GM21723 (cell line): Measurements from ENCODE around the gene MEIS2.

Experiments
- ATAC-seq: cut with Tn5 transposase; IDR thresholded peaks from one replicate; pipeline ENCODE4 v1.9.1; 2021; ENCODE audit warnings: mild to moderate bottlenecking, moderate library complexity; ENCODE audit not compliant: unreplicated experiment

The MEIS2 gene

DNA sequence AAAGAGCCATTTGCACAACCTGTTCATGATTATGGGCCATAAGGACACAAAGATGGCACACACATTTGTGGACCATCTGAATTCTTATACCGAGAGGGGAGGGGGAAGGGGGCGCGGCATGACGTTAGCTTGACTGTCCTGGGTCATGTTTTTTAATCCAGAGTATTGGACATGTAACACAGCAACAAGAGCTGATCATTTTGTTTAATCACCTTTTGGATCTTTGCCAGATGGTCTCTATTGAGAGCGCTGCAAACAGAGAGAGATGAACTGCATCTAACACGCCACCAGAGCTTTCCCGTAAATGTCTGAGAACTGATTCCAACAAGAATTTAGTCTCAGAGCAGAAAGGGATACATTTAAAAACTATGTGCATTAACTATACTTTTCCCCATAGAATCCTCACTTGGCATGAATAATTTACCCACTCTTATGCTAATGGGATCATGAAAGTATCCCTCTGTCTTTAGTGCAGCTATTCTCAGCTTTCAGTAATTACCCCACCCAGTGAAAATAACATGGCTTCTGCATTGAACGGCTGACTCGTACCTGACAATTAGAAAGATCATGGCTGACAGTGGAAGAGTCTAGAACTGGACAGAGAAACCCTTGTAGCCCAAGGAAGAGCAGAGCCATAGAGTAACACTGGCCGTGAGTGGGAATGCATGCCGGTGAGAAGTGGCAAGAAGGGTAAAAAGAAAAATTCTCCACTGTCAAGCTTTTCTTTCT is 22.6 kb downstream of the MEIS2 start:
- ATAC-seq = no peak

DNA sequence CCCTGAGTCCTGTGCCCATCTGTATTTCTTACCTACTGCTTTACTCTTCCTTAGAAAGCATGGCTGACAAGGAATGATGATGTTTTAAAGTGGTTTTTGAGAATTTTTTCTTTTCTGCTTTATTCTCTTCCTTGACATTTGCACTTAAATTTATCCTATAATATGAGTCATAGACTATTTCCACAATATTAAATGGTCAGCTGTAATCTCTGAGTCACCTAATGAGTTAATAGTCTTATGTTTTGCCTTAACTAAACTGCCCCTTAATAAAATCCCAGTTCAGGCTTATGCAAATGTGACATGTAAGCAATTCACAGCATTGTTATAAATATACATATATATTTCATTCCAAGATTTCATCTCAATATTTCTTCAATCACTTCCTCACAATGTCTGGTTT is 23.8 kb downstream of the MEIS2 start:
- no peak for ATAC-seq

GRCh38 chr15:37075777-37076176 is 24.6 kb downstream of the MEIS2 start:
- no peak for ATAC-seq

GRCh38 chr15:37072181-37072580 is 28.2 kb downstream of the MEIS2 start:
- no peak for ATAC-seq

GRCh38 chr15:37071134-37071533 is 29.2 kb downstream of the MEIS2 start:
- ATAC-seq = no peak

GRCh38 chr15:37070686-37071085 is 29.7 kb downstream of the MEIS2 start:
- no peak for ATAC-seq

- ATAC-seq = no peak
These were observed 38.4 kb downstream of the MEIS2 start for GRCh38 chr15:37061996-37062395.

DNA sequence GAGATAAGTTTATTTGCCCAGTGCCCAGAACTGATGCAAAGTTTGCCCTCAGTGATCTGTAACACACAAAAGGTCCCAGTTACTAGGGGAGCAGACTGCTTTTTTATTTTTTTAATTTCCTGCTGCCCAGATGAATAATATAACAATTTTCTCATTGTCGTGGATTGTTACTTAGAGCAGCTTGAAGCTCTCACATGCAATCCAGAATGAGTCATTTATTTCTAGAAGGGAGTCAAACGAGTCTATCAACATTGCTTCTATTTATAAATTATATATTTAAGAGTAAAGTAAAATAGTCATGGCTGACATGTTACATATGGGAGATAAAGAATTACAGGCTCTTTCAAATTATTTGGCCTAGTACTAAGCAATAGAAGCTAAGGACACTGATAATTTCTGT is 41.3 kb downstream of the MEIS2 start:
- ATAC-seq = no peak

GRCh38 chr15:37058316-37058985 is 41.9 kb downstream of the MEIS2 start:
- ATAC-seq = no peak

GRCh38 chr15:37057831-37058230 is 42.5 kb downstream of the MEIS2 start:
- ATAC-seq = no peak

DNA sequence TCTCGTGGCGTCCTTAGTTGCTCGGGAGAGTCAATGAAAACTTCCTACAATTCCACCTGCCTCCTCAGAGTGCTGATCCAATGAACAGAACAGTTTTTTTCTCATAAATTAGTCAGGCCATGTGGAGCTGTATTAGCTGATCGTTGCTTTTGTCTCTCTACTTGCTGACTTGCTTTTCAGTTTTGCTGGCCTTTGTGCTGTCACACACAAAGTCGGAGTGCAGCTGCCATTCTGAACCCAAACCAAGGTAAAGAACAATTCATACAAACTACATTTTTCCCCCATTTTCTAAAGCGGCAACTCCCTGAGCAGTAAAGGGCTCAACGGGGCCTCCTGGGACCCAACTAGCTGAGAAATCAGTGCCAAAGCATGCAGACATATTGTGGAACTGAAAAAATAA is 43.1 kb downstream of the MEIS2 start:
- no peak for ATAC-seq

DNA sequence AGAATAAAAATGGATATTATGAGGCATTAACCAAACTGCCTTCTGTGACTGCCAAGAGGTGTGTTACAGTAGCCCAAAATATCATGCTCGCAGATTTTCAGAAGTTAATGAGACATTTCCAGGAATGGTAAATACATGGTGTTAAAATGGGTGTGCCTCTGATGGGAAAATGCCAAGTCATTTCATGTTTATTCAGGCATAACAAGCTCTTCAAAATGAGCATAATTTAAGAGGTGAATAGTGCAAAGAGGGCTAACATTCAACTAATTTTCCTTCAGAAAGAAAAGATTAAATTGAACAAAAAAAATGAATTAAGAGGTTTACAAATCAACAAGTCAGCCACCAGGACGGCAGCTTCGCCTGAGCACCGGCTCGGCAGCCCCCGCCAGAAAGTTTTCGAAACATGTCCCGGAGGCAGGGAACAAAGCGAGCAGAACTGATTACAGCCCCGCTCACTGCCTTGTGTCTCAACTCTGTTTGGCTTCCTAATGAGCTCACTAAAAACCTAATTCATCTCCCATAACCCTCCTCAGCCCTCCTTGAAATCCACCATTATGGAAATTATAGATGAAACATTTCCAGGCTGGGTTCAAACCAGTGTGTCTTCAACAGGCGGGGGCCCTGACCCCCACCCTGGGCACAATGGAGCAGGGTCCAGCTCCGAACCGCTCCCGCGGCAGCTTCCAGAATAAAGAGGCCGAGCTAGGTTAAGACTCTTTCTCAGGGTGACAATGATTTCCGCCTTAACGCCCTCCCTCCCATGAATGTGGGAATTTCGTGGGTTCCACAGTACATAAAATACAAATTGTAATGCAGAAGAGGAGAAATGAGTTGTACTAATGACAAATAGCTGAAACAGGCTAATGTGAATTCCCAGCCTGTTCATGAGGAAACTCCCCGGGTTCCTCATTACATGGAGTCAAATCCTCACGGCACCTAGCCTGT is 43.9 kb downstream of the MEIS2 start:
- no peak for ATAC-seq

GRCh38 chr15:37055481-37055880 is 44.9 kb downstream of the MEIS2 start:
- no peak for ATAC-seq

- ATAC-seq = no peak
These were observed 46.0 kb downstream of the MEIS2 start for GRCh38 chr15:37054336-37054735.

GRCh38 chr15:37053166-37053565 is 47.2 kb downstream of the MEIS2 start:
- ATAC-seq = no peak

GRCh38 chr15:37050345-37050744 is 50.0 kb downstream of the MEIS2 start:
- no peak for ATAC-seq

GRCh38 chr15:37046876-37047614 is 53.3 kb downstream of the MEIS2 start:
- no peak for ATAC-seq

DNA sequence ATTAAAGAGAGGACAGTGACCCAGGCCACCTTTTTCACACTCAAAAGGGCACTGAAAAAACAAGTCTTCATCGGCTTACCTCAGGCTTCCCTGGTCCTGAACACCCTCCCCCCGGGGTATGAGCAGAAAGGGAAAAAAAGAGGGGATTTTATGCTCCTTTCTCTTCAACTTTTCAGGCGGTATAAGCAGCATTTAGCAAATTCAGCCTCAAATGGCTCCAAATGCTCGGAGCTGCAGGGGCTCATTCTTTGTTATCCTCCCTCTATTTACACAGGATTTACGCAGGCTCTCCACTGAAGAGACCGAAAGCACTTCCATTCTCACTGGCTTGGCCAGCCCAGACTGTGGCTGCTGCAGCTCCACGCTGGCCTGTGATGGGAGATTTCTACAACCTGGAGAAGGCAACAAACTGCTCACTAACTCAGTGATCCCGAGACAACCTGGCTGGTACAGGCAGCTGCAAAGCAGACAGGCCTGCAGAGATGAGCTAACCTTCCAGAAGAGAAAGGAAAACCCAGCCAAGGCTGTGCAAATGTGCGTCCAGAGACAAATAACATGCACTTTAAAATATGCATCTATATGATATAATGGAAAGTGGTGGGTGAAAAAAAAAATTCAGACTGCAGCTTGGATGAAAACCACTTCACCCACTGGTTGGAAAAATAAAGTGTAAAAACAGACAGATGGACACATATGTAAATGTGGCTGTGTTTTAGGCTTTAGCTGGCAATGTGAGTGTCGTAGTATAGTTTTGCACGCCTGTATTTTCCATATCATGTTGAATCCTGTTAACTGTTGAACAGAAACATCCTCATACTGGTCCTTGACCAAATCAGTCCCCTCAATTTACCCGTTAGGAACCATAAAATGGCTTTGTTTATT is 54.2 kb downstream of the MEIS2 start:
- no peak for ATAC-seq

- no peak for ATAC-seq
These were observed 55.3 kb downstream of the MEIS2 start for GRCh38 chr15:37044915-37045648.
